Body of pancreas (tissue), 4 donors: Measurements from ENCODE around the gene VTI1A. TPM values are rescaled to one million over a fixed set of nuclear protein-coding genes. Genes with fewer than 3 reads are reported as not detected.

Experiments
- ATAC-seq: fragments of 150-250 bp; one replicate; pipeline ENCODE4 v1.9.1; 2016
- DNase-seq, 4 donors: peaks; one replicate each; pipeline ENCODE4 v3.0.0-alpha.2; 2019
- H3K27ac ChIP-seq, 4 donors: fragments of 200-600 bp; sonication (generic); 1 replicate in 3 of 4; 2 replicates in 1 of 4; pipeline versions ENCODE4 v1.5.1 to v1.6.1; 2016 to 2019; ENCODE audit warnings: mild to moderate bottlenecking in 1 of 4, mixed read lengths in 1 of 4, moderate library complexity in 1 of 4
- H3K27me3 ChIP-seq, 2 donors: fragments of 200-600 bp; sonication (generic); one replicate each; pipeline ENCODE4 v1.6.0; 2016; ENCODE audit warnings: mild to moderate bottlenecking in 1 of 2
- H3K36me3 ChIP-seq, 2 donors: fragments of 200-600 bp; sonication (generic); replicated peaks in 1 of 2; 2 replicates each; pipeline ENCODE4 v1.5.1; 2016; ENCODE audit warnings: low read depth in 2 of 2; ENCODE audit not compliant: insufficient read depth in 1 of 2
- H3K4me1 ChIP-seq: fragments of 200-600 bp; sonication (generic); one replicate; pipeline ENCODE4 v1.6.0; 2016
- H3K4me3 ChIP-seq, 2 donors: fragments of 200-600 bp; sonication (generic); 1 replicate in 1 of 2; 2 replicates in 1 of 2; pipeline ENCODE4 v1.5.1; 2016 to 2019
- H3K9me3 ChIP-seq, 3 donors: fragments of 200-600 bp; sonication (generic); 1 replicate in 2 of 3; 2 replicates in 1 of 3; pipeline ENCODE4 v1.5.1; 2016
- POLR2A ChIP-seq, 3 donors: fragments of 450-650 bp; IDR thresholded peaks; one replicate each; pipeline ENCODE4 v1.6.1; 2016; ENCODE audit warnings: antibody characterized with exemption in 3 of 3, mild to moderate bottlenecking in 2 of 3
- WGBS, 2 donors: methylation state at CpG; one replicate each; pipeline ENCODE4 v1.1.5; 2017; 5-methylcytosine and 5-hydroxymethylcytosine counted together
- intact Hi-C: fragments of 100-400 bp; cut with DNase I; formaldehyde crosslinking; loops from one replicate; pipeline ENCODE4 v1.15.1; 2023
- total RNA-seq, 2 donors: library from RNA; depleted of rRNA; stranded (reverse); fragments of >200 nt; gene quantifications; one replicate each; pipeline ENCODE4 v1.1.0, GENCODE V29; 2016
- TF ChIP-seq, protein P1 (sequence below), 7 experiments: fragments of 450-650 bp in 4 of 7; fragments of 200-600 bp in 3 of 7; sonication (generic) in 3 of 7; IDR thresholded peaks; one replicate each; pipeline ENCODE4 v1.5.1; 2016 to 2019; ENCODE audit warnings: antibody characterized with exemption in 7 of 7

Gene VTI1A
- total RNA-seq, 2 donors from 2014 or later = 28.3 to 84.4 TPM

DNA sequence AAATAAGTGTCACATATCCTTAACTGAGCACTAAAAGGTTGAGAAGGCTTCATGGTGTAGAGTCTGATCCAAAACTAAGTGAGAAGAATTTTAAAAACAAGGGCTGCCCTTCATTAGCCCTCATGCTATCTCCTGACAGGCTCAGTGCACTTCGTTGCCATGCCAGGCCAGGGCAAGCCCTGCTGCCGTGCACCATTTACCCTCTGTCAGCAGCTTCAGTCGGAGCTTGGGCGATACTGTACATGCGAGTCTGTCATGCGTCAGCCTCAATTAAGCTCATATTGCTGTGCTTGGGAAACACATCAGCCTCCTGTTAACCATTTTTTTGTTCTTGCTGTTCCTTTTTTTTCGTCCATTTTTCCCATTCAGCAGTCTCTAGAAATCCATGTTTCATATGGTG is 166.6 kb downstream of the VTI1A start:
- intact Hi-C loops = no loop called here
- H3K36me3 ChIP-seq = no peaks in the 10 kb centered on the region
- 85 to 91% methylated on average over 7 of the region's 7 CpGs for WGBS, 2 donors
- DNase-seq = peak in 1 of 4 donors; percentile 15
- no peaks in the 10 kb centered on the region for H3K4me1 ChIP-seq
- TF ChIP-seq, protein P1, sequence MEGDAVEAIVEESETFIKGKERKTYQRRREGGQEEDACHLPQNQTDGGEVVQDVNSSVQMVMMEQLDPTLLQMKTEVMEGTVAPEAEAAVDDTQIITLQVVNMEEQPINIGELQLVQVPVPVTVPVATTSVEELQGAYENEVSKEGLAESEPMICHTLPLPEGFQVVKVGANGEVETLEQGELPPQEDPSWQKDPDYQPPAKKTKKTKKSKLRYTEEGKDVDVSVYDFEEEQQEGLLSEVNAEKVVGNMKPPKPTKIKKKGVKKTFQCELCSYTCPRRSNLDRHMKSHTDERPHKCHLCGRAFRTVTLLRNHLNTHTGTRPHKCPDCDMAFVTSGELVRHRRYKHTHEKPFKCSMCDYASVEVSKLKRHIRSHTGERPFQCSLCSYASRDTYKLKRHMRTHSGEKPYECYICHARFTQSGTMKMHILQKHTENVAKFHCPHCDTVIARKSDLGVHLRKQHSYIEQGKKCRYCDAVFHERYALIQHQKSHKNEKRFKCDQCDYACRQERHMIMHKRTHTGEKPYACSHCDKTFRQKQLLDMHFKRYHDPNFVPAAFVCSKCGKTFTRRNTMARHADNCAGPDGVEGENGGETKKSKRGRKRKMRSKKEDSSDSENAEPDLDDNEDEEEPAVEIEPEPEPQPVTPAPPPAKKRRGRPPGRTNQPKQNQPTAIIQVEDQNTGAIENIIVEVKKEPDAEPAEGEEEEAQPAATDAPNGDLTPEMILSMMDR (IDR thresholded peaks at IDR 0.05) = no peak
- TF ChIP-seq POLR2A (IDR thresholded peaks at IDR 0.05) = no peak
- no peak overlapping the region for H3K4me3 ChIP-seq
- no peaks in the 10 kb centered on the region for H3K27me3 ChIP-seq
- no peak for ATAC-seq
- no peaks in the 10 kb centered on the region for H3K9me3 ChIP-seq
- no peak overlapping the region for H3K27ac ChIP-seq

GRCh38 chr10:112614072-112614471 is 167.1 kb downstream of the VTI1A start:
- intact Hi-C loops = no loop called here
- no peaks in the 10 kb centered on the region for H3K36me3 ChIP-seq
- no peak overlapping the region for H3K4me3 ChIP-seq
- no peak overlapping the region for H3K27ac ChIP-seq
- WGBS, 2 donors = 79 to 86% methylated on average over 6 of the region's 6 CpGs
- TF ChIP-seq, protein P1 (IDR thresholded peaks at IDR 0.05) = no peak
- no peaks in the 10 kb centered on the region for H3K27me3 ChIP-seq
- no peak for ATAC-seq
- no peaks in the 10 kb centered on the region for H3K9me3 ChIP-seq
- H3K4me1 ChIP-seq = no peaks in the 10 kb centered on the region
- no peak for DNase-seq

DNA sequence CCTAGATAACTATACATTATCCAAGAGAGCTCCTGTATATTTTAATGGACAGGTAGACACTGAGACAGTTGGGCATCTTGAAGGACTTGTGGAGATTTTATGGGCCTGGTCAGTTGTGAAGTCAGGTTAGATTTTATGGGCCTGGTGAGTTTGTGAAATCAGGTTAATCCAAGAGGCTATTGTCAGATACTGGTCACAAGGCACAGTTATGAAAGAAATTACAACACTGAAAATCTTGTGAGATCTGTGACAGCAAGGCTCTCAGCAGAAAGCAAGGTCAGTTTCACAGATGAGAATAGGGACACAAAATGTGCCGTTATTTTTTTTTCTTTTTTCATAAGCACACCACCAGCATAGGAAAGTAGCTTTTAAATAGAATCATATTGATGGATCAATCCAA is 167.6 kb downstream of the VTI1A start:
- Histone ChIP-seq H3K36me3 (no peaks in the 10 kb centered on the region), H3K4me3 (no peak overlapping the region), H3K4me1 (no peaks in the 10 kb centered on the region), H3K27ac (no peak overlapping the region), H3K9me3 (no peaks in the 10 kb centered on the region), H3K27me3 (no peaks in the 10 kb centered on the region)
- no peak for TF ChIP-seq POLR2A (IDR thresholded peaks at IDR 0.05)
- TF ChIP-seq, protein P1 (IDR thresholded peaks at IDR 0.05) = no peak
- WGBS, 2 donors = 71 to 87% methylated on average over 1 of the region's 1 CpG
- intact Hi-C loops = no loop called here
- DNase-seq (no peak), ATAC-seq (no peak)

DNA sequence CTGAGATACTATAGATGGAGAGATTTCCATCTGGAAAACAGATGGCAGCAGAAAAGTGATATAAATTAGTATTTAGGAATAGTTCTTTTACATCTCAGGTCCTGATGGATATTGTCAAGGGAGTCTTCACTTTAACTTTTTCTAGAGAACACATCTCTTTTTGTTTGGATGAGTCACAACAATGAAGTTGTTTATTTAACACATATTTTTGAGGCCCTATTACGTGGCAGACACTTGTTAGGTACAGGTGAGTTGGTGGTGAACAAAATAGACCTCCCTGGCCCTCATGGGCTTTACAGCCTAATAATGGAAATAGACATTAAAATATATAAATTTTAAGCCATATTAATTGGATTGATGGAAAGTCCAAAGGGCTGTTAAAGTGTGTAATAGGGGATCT is 168.3 kb downstream of the VTI1A start:
- H3K4me1 ChIP-seq = no peaks in the 10 kb centered on the region
- intact Hi-C loops = no loop called here
- DNase-seq = no peak
- 97 to 100% methylated on average over 1 of the region's 1 CpG for WGBS, 2 donors
- no peaks in the 10 kb centered on the region for H3K9me3 ChIP-seq
- no peaks in the 10 kb centered on the region for H3K27me3 ChIP-seq
- no peak overlapping the region for H3K27ac ChIP-seq
- no peak for TF ChIP-seq POLR2A (IDR thresholded peaks at IDR 0.05)
- TF ChIP-seq, protein P1 (IDR thresholded peaks at IDR 0.05) = no peak
- no peak overlapping the region for H3K4me3 ChIP-seq
- no peaks in the 10 kb centered on the region for H3K36me3 ChIP-seq
- ATAC-seq = no peak

DNA sequence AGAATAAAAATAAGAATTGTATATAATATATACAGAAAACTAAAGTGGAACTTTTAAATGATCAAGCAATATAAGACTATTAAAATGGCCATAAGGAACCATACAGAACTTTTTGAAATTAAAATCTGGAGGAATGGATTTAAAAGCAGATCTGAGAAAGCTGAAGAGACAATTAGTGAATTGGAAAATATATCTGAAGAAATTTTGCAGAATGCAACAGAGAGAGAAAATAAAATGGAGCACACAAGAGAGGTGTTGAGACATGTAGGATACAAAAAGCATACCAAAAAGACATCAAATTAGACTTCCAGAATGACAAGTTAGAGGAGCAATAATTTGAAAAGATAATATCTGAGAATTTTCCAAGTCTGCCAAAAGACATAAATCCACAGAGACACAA is 169.6 kb downstream of the VTI1A start:
- no peaks in the 10 kb centered on the region for H3K27me3 ChIP-seq
- intact Hi-C loops = no loop called here
- ATAC-seq (no peak), DNase-seq (no peak)
- no peak overlapping the region for H3K4me3 ChIP-seq
- H3K27ac ChIP-seq = no peak overlapping the region
- no peaks in the 10 kb centered on the region for H3K36me3 ChIP-seq
- H3K4me1 ChIP-seq = no peaks in the 10 kb centered on the region
- no peaks in the 10 kb centered on the region for H3K9me3 ChIP-seq
- no peak for TF ChIP-seq POLR2A (IDR thresholded peaks at IDR 0.05)
- TF ChIP-seq, protein P1 (IDR thresholded peaks at IDR 0.05) = no peak
